ENCODE data around the gene UBE2J1.
"Not testable (repeated sequence)": the region's sequence is repeated elsewhere in the genome, so short reads cannot be mapped to it uniquely, and the experiment has no call there.

GRCh38 chr6:89397884-89398283 lies 45.4 kb upstream of the UBE2J1 start:
- TF ChIP-seq ARNTL (CRISPR knock-in tag; IDR thresholded peaks at IDR 0.05; ENCODE audit: borderline replicate concordance, low read depth); TOX (CRISPR knock-in tag; IDR thresholded peaks at IDR 0.05; ENCODE audit: borderline replicate concordance); ESRRG (CRISPR knock-in tag; IDR thresholded peaks at IDR 0.05); TSHZ2 (CRISPR knock-in tag; IDR thresholded peaks at IDR 0.05); ZNF70 (CRISPR knock-in tag; IDR thresholded peaks at IDR 0.05); RARB (CRISPR knock-in tag; IDR thresholded peaks at IDR 0.05); CSDC2 (CRISPR knock-in tag; IDR thresholded peaks at IDR 0.05); GLIS3 (CRISPR knock-in tag; IDR thresholded peaks at IDR 0.05): not testable (repeated sequence)
- TF ChIP-seq, protein P1, sequence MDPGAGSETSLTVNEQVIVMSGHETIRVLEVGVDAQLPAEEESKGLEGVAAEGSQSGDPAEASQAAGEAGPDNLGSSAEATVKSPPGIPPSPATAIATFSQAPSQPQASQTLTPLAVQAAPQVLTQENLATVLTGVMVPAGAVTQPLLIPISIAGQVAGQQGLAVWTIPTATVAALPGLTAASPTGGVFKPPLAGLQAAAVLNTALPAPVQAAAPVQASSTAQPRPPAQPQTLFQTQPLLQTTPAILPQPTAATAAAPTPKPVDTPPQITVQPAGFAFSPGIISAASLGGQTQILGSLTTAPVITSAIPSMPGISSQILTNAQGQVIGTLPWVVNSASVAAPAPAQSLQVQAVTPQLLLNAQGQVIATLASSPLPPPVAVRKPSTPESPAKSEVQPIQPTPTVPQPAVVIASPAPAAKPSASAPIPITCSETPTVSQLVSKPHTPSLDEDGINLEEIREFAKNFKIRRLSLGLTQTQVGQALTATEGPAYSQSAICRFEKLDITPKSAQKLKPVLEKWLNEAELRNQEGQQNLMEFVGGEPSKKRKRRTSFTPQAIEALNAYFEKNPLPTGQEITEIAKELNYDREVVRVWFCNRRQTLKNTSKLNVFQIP (CRISPR knock-in tag; IDR thresholded peaks at IDR 0.05; ENCODE audit: borderline replicate concordance, low read depth), result not testable (repeated sequence)

Data from SK-N-SH treated with all-trans-retinoic acid at 6 μM for 48 hours (cell line).